Measurements from ENCODE around the gene SYPL1.

GRCh38 chr7:106138776-106139175 lies 26.7 kb upstream of the SYPL1 start:
- no peak for TF ChIP-seq POLR2A (IDR thresholded peaks at IDR 0.05)
- TF ChIP-seq EP300 (IDR thresholded peaks at IDR 0.05) = no peak
- TF ChIP-seq CTCF (IDR thresholded peaks at IDR 0.05) = no peak

Measured in stomach (tissue), 4 donors.